MCF 10A (cell line): ENCODE measurements around the gene MSI2. TPM values are rescaled to one million over a fixed set of nuclear protein-coding genes. Genes with fewer than 3 reads are reported as not detected.

ENCODE experiments used
- BruUV-seq: library from RNA; stranded (reverse); fragments of 400-500 nt; replicated peaks from 2 replicates; lab custom pipeline; 2021; lab: Mats Ljungman, UMichigan
- CTCF ChIA-PET: fragments of 300-600 bp; sonication (Branson Sonifier 250); formaldehyde crosslinking; extraction: SDS; loops from one replicate; lab custom pipeline; 2021; ENCODE audit warnings: antibody characterized with exemption, inconsistent platforms; lab: Yijun Ruan, JAX
- POLR2A ChIA-PET: fragments of 300-600, 350-650 bp; sonication (Branson Sonifier 250); formaldehyde crosslinking; extraction: SDS; loops from one replicate; lab custom pipeline; 2020; ENCODE audit warnings: antibody characterized with exemption, inconsistent platforms; lab: Yijun Ruan, JAX
- DNase-seq: peaks from one replicate; pipeline ENCODE4 v3.0.0-alpha.2; 2018; ENCODE audit not compliant: unreplicated experiment
- H3K27ac Mint-ChIP-seq: one replicate; pipeline ENCODE4 v1.8.0; 2022; ENCODE audit warnings: mild to moderate bottlenecking, low read depth, mixed read lengths; ENCODE audit not compliant: unreplicated experiment
- H3K27me3 Mint-ChIP-seq: one replicate; pipeline ENCODE4 v1.8.0; 2022; ENCODE audit warnings: mixed read lengths; ENCODE audit not compliant: insufficient read depth, unreplicated experiment
- H3K36me3 Mint-ChIP-seq: one replicate; pipeline ENCODE4 v1.8.0; 2022; ENCODE audit warnings: mild to moderate bottlenecking, moderate library complexity, mixed read lengths; ENCODE audit not compliant: insufficient read depth, unreplicated experiment
- H3K4me1 Mint-ChIP-seq: one replicate; pipeline ENCODE4 v1.8.0; 2022; ENCODE audit warnings: mixed read lengths; ENCODE audit not compliant: insufficient read depth, unreplicated experiment
- H3K4me3 Mint-ChIP-seq: one replicate; pipeline ENCODE4 v1.8.0; 2022; ENCODE audit warnings: mild to moderate bottlenecking, moderate library complexity, mixed read lengths; ENCODE audit not compliant: unreplicated experiment
- H3K9me3 Mint-ChIP-seq: one replicate; pipeline ENCODE4 v1.8.0; 2022; ENCODE audit warnings: mixed read lengths; ENCODE audit not compliant: unreplicated experiment
- CTCF ChIP-seq: fragments of 200-600 bp; IDR thresholded peaks from one replicate; pipeline ENCODE4 v1.8.0; 2022; ENCODE audit warnings: antibody characterized with exemption, mild to moderate bottlenecking; ENCODE audit not compliant: unreplicated experiment
- intact Hi-C: fragments of 100-400 bp; cut with micrococcal nuclease; formaldehyde crosslinking; loops from 2 replicates; pipeline ENCODE4 v1.14.1; 2022
- total RNA-seq: library from RNA; stranded (reverse); gene quantifications from 2 replicates; pipeline ENCODE4 v1.2.3, GENCODE V29; 2022

Gene MSI2
- total RNA-seq, 1 experiment from 2014 or later, result 60.6 TPM

GRCh38 chr17:57511475-57512123, 255.3 kb downstream of the MSI2 start:
- POLR2A ChIA-PET, result no interaction called here

GRCh38 chr17:57512258-57512657, 255.9 kb downstream of the MSI2 start:
- intact Hi-C loops, result no loop called here
- H3K27me3 Mint-ChIP-seq, result no peaks in the 10 kb centered on the region
- no TSS peak for BruUV-seq

More at GRCh38 chr17:57511475-57512123, 255.3 kb downstream of the MSI2 start:
- no peak overlapping the region for H3K4me3 Mint-ChIP-seq
- no peak overlapping the region for H3K27ac Mint-ChIP-seq
- intact Hi-C loops, result no loop called here
- peaks cover 3% of the 10 kb centered on the region for H3K36me3 Mint-ChIP-seq
- CTCF ChIA-PET, result interaction anchor here (0.6 kb wide), 2 partner anchors 12 to 14 kb away, joined by 4 read pairs; no protein-coding TSS in a partner anchor
- no peaks in the 10 kb centered on the region for H3K9me3 Mint-ChIP-seq
- no peak for DNase-seq
- H3K27me3 Mint-ChIP-seq, result no peaks in the 10 kb centered on the region
- TF ChIP-seq CTCF, result no peak
- H3K4me1 Mint-ChIP-seq, result peaks cover 12% of the 10 kb centered on the region
- no TSS peak for BruUV-seq

GRCh38 chr17:57512691-57513090, 256.4 kb downstream of the MSI2 start:
- H3K36me3 Mint-ChIP-seq, result peaks cover 14% of the 10 kb centered on the region
- no peak for TF ChIP-seq CTCF
- peaks cover 12% of the 10 kb centered on the region for H3K4me1 Mint-ChIP-seq
- CTCF ChIA-PET, result no interaction called here
- no peak overlapping the region for H3K4me3 Mint-ChIP-seq
- BruUV-seq, result no TSS peak
- no peaks in the 10 kb centered on the region for H3K9me3 Mint-ChIP-seq
- H3K27ac Mint-ChIP-seq, result no peak overlapping the region
- POLR2A ChIA-PET, result no interaction called here
- H3K27me3 Mint-ChIP-seq, result no peaks in the 10 kb centered on the region
- no peak for DNase-seq
- intact Hi-C loops, result no loop called here

More at GRCh38 chr17:57512258-57512657, 255.9 kb downstream of the MSI2 start:
- no peak overlapping the region for H3K4me3 Mint-ChIP-seq
- ChIA-PET CTCF (no interaction called here), POLR2A (no interaction called here)
- H3K36me3 Mint-ChIP-seq, result peaks cover 10% of the 10 kb centered on the region
- peaks cover 12% of the 10 kb centered on the region for H3K4me1 Mint-ChIP-seq
- H3K9me3 Mint-ChIP-seq, result no peaks in the 10 kb centered on the region
- no peak overlapping the region for H3K27ac Mint-ChIP-seq
- TF ChIP-seq CTCF, result no peak
- DNase-seq, result no peak

- Mint-ChIP-seq H3K27me3 (no peaks in the 10 kb centered on the region), H3K36me3 (peaks cover 15% of the 10 kb centered on the region), H3K9me3 (no peaks in the 10 kb centered on the region), H3K4me1 (peaks cover 12% of the 10 kb centered on the region), H3K27ac (no peak overlapping the region), H3K4me3 (no peak overlapping the region)
- no peak for TF ChIP-seq CTCF
- intact Hi-C loops, result no loop called here
- BruUV-seq, result no TSS peak
- DNase-seq, result no peak
- CTCF ChIA-PET, result no interaction called here
- POLR2A ChIA-PET, result interaction anchor here (0.6 to 1.1 kb wide), 2 partner anchors 104 to 256 kb away, joined by 3 to 4 read pairs; no protein-coding TSS in a partner anchor
Observed at GRCh38 chr17:57513569-57513968, 257.2 kb downstream of the MSI2 start.
